ENCODE measurements around the gene PRAMEF1.

GRCh38 chr1:12757836-12758235, 33.4 kb upstream of the PRAMEF1 start:
- TF ChIP-seq EZH2 (optimal IDR thresholded peaks at IDR 0.05; ENCODE audit: low read depth, low read length), result no peak
- no peak for TF ChIP-seq CTCF (IDR thresholded peaks at IDR 0.05; ENCODE audit: low read length)

Data from MM.1S (cell line).